ENCODE measurements around the gene PRSS21.

Gene PRSS21

DNA sequence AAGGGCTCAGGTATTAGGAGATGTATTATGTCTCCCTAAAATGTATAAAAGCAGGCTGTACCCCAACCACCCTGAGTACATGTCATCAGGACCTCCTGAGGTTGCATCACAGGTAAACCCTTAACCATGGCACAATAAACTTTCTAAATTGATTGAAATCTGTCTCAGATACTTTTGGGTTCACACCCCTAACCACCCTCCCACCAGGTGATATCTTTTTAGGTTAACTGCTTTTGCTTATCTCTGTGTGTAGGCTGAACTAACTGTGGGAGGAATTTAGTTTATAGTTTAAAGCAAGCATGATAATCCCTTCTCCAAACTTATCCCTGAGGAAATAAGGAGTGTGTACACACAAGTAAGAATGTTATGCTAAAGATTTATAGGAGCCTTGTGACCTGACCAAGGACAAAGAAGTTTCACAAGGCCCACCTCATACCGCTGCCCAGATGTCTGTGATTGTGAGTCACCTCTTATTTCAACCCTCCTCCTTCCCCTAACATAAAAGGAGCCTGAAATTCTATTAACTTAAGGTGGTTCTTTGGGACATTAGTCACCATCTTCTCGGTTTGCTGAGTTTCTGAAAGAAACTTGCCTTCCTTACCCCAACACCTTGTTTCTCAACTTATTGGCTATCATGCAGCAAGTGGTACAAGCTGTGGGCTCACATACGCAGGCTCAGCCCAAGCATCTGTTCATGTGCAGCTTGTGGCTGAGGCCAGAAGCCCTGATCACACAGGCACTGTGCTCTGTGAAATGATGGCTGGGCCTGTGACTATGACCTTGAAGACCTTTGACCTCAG is 29.7 kb downstream of the PRSS21 start:
- DNase-seq, result no peak

DNA sequence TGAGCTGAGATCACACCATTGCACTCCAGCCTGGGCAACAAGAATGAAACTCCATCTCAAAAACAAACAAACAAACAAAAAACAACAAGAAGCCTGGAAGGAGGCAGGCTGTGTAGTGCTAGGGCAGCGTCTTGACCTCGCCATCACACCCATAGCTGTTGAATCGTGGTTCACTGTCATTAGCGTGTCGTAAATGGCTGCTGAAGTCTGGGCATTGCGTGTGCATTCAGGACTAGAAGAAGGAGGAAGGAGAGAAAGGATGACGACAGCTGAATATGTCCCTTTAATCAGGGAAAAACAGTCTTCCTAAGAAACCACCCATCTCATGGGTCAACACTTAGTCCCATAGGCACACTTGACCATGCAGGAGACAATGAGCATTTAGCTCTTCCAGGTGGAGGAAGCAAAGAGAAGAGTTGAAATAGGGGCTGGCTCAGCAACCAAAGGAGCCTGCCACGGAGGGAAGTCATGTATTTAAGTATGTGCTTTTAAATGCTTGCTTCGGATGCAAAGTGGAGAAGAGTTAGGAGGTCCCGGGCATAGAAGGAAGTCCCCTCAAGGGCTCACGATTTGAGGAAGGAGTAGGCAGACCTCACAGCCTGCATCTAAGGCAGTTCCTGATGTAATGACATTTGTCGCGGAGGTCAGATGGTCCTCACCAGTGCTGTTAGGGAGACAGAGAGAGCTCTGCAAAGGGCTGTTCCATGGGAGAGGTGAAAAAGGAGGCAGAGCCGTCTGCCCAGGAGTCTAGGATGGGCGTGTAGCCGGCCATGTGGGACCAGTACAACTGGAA is 32.1 kb downstream of the PRSS21 start:
- no peak for DNase-seq

DNA sequence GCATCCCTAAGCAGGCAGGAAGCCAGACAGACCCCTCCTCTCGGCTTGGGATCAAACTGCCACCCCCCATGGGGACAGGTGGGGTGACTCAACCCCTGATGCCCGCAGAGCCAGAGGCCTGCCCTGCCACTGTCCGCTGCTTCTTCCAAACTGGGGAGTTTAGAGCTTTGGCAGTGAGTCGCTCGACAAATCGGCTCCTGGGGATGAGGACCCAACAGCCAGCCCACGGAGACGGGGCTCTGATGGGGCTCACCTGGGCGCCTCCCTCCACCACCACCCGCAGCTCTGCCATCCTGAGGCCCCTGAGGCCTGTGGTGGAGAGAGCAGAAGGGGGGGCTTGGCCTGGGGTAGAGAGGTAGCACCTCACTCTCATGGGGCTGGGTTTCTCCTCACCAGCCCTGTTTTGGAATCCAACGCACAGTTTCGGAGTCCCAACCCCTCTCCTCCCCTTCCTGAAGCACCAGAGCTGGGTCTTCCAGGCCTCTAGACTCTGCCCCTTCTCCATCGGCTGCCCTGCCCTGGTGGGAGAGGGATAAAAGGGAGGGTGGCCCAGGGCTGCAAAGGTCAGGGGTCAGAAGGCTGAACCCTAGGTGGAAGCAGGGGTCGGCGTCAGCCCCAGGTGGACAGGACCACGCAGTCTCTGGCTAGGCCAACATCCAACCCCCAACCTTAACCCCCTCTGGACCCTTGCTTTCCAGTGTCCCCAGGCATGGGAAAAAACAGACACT is 35.1 kb downstream of the PRSS21 start:
- no peak for DNase-seq

GRCh38 chr16:2852731-2853507 is 35.9 kb downstream of the PRSS21 start:
- DNase-seq, result no peak

GRCh38 chr16:2853531-2854073 is 36.6 kb downstream of the PRSS21 start:
- DNase-seq, result no peak

DNA sequence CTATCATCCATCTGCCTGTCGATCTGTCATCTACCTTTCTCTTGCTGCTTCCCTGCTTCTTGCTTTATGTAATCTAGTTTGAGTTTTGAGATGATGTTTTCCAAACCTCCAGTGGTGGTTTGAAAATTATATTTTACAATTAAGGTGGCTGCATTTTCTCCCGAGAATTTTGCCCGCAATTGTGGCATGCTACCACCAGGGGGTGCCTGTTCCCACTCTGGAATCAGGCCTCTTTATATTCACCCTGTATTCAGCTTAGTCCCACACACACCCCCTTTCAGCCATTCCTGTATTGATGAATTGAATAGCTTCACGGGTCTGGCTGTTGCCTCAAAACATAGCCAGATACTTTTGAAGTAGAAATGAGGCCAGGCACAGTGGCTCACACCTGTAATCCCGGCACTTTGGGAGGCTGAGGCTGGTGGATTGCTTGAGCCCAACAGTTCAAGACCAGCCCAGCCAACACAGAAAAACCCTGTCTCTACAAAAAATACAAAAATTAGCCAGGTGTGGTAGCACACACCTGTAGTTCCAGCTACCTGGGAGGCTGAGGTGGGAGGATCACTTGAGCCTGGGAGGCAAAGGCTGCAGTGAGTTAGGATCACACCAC is 37.8 kb downstream of the PRSS21 start:
- peak; percentile 38 for DNase-seq

DNA sequence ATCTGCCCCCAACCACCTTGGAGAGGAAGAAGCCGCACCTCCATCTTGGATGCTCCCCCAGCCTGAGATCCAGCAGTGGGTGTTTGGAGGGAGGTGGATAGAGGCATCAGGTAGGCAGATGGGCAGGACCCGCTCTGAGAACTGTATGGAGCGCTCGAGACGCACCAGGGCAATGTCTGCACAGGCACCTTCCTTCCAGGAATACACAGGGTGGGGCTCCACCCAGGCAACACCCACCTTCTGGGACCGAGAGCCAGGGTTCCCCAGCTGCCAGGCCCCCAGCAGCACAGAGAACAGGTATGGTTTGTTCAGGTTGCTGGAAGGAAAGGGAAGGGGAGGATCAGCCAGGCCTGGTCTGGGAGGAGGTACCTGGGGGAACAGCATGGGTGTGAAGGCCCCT is 38.5 kb downstream of the PRSS21 start:
- DNase-seq, result no peak

DNA sequence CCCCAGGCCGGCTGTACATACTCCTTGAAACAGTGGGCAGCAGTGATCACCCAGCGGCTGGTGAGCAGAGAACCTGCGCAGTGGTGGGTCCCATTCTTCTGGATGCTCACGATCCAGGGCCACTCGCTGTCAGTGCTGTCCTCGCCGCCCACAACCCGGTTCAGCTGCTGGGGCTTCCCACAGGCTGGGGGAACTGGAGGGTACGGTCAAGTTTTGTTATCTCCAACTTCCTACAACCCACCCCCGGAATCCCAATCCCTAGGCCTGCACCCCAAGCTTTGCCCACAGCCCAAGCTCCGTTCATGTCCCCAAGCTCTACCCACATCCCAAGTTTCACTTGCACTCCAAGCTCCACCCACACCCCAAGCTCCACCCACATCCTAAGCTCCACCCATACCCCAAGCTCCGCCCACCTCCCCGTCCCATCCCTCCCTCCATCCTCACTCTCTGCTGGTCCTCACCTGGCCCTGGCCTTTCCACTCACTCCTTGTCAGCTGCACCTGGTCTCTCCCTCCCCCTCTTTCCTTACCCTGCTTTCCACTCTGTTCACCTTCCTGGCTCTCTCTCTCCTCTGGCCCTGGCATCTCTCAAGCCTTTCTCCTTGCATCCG is 39.1 kb downstream of the PRSS21 start:
- DNase-seq, result peak; percentile 32

DNA sequence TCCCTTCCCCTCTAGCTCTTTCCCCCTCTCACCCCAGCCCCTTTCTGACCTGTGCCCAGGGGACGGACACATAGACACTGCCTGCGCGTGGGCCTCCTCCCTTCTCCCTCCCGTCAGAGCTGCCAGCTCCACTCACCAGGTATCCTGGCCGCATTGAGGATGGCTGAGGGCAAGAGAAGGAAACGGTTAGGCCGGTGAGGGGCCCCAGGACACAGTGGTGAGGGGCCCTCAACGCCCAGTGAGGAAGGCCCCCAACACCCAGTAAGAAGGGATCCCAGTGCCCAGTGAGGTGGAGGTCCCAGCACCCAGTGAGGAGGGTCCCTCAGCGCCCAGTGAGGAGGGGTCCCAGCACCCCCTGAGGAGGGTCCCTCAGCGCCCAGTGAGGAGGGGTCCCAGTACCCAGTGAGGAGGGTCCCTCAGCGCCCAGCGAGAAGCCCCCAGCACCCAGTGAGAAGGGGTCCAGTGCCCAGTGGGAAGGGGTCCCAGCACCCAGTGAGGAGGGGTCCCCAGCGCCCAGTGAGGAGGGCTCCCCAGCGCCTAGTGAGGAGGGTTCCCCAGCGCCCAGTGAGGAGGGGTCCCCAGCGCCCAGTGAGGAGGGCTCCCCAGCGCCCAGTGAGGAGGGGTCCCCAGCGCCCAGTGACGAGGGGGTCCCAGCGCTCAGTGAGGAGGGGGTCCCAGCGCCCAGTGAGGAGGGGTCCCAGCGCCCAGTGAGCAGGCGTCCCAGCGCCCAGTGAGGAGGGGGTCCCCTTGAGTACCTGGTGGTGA is 39.8 kb downstream of the PRSS21 start:
- DNase-seq, result no peak

DNA sequence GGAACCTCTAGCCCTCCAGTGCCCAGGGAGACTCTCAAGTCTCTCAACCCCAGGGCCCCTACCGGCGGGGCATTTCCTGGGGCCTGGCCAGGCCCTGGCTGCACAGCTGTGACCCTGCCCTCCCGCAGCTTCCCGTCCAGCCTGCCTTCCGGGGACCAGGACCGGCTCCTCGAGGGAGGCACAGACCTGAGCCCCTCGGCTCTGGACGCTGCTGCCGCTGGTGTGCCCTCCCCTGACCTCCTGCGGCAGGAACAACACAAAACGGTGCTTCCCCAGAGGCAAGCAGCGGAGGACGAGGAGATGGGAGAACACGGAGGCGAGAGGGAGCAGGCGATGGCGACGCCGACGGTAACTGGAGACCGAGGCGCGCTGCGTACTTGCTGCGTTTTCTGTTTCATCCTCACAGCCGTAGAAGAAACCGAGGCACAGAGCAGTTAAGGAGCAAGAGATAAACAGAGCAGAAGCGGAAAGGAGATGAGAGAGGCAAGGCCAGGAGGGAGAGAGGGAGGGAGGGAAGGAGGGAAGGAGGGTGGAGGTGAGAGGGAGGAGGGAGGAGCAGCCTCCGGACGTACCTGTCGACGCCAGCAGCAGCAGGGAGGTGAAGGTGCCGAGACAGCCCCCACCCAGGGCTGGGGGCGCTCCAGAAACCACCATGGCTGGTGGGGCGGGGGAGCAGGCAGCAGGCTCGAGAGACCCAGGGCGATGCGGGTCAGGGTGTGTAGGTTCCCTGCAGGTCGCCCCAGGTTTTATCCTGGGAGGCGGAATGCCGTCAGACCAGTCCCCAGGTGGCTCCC is 40.6 kb downstream of the PRSS21 start, which contains the start of gene PRSS22:
TSS of gene PRSS22 (minus strand) at position 720 of the 794 bp plus-strand sequence. CDS start at position 654, 66 bp downstream.
- peak; percentile 17 for DNase-seq

GRCh38 chr16:2858245-2859025 is 41.4 kb downstream of the PRSS21 start:
- no peak for DNase-seq

DNA sequence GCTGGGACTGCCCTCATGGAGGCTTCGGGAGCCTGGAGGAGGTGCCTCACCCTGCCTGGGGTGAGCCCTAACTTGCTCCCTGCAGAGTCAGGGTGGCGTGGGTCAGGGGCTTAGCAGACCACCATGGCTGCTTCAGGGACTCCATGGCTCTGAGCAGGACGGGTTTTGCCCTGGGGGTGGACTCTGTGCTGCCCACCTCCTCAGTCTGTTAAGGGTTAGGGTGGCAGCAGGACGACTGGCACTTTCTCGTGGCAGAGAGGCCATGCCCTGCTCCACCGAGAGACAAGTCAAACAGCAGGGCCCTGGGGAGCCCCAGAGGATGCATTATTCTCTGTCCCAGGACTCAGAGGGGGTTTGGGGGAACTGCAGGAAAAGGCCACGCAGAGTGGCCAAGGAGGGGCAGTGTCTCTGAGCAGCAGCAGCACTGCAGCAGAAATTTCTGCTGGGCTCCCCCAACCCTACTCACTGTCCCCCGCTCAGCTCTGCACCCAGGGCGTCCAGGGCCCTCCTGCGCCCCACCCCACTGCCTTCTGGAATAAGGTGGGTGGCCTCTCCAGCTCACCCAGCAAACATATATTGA is 42.7 kb downstream of the PRSS21 start:
- no peak for DNase-seq

GRCh38 chr16:2860826-2861567 is 44.0 kb downstream of the PRSS21 start:
- DNase-seq, result peak; percentile 56

- no peak for DNase-seq
Measured at GRCh38 chr16:2865651-2866050, 48.6 kb downstream of the PRSS21 start.

- no peak for DNase-seq
Measured at GRCh38 chr16:2866431-2866830, 49.4 kb downstream of the PRSS21 start.

DNA sequence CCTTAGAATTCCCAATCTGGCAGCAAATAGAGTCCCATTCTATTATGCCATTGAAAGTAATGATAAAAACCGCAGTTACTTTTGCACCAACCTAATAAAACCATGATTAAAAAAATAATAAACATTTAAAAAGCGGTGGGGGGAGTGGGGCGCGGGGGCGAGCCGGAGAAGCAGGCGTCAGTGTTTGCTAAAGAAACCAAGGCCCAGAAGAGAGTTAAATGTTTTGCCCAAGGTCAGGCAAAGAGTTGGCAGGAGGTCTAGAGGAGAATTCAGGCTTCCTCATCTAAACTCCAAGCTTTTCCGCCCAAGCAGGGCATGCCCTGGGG is 50.6 kb downstream of the PRSS21 start:
- DNase-seq, result no peak

DNA sequence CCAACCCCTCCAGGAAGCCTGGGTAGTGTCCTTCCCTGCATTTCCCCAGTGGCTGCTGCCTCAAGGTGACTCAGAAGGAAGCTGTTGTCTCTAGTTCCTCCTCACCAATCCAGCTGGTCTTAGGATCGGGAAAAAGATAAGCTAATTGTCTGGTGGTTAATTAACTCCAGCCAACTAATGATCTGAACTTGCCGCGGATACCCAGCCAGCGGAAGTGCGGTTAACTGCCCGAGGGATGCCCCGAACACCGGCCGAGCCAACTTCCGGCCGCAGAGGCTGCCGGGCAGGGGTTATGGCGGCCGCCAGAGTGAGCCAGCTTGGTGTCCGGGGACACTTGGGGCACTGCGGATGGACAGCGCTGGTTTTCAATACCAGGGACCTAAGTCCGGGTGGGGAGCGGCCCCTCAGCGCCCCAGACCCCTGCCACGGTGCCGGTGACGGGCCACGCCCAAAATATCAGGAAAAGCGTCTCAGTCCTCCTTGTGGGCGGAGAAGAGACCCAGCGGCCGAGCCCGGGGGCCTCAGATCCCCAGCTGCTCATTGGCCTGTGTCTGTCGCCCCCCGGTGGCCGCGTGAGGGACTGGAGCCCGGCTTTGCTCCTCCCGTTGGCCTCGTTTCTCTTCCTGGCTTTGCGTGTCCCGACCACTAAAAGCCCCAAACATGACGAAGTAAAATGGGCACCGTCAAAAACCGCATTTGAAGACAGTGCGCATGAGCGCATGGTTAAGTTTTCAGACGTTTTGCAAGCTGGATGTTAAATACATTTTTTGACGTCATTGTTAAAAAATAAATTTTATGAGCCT is 51.2 kb downstream of the PRSS21 start:
- DNase-seq, result peak; percentile 98

All from hematopoietic multipotent progenitor cell treated with erythropoietin and hydrocortisone succinate and interleukin-3 and kit ligand, for 4 days (in vitro differentiated cells).